ENCODE measurements around the gene UGT2B17. TPM values are rescaled to one million over a fixed set of nuclear protein-coding genes. Genes with fewer than 3 reads are reported as not detected.

UGT2B17 gene
- total RNA-seq, 1 donor from 2014 or later: 0.20 TPM

Other genes starting within 250 kb of the UGT2B17 start
- gene YTHDC1, start 226.2 kb downstream of the UGT2B17 start, total RNA-seq: 52.6 TPM
- gene TMPRSS11E, start 128.9 kb downstream of the UGT2B17 start, total RNA-seq: 120 TPM
- not detected for gene UGT2B15, start 94.3 kb upstream of the UGT2B17 start, total RNA-seq
- not detected for gene UGT2B10, start 239.7 kb upstream of the UGT2B17 start, total RNA-seq

Measured in esophagus mucosa (tissue), 1 donor.